ENCODE results near the gene DGUOK.

DGUOK gene

GRCh38 chr2:74001781-74002504, 75.3 kb downstream of the DGUOK start:
- DNase-seq, result no peak

GRCh38 chr2:74002505-74003421, 76.1 kb downstream of the DGUOK start:
- peak; percentile 71 for DNase-seq

GRCh38 chr2:74003494-74004211, 77.0 kb downstream of the DGUOK start:
- DNase-seq, result no peak

- DNase-seq, result no peak
These were observed 77.8 kb downstream of the DGUOK start for GRCh38 chr2:74004212-74005182.

- DNase-seq, result no peak
These were observed 79.1 kb downstream of the DGUOK start for GRCh38 chr2:74005786-74006185.

- no peak for DNase-seq
These were observed 79.8 kb downstream of the DGUOK start for GRCh38 chr2:74006459-74006858.

GRCh38 chr2:74007121-74007520, 80.4 kb downstream of the DGUOK start:
- DNase-seq, result no peak

GRCh38 chr2:74007711-74008110, 81.0 kb downstream of the DGUOK start:
- DNase-seq, result no peak

Measured in stimulated activated CD4-positive, alpha-beta T cell treated with anti-CD3 and anti-CD28 coated beads, Interleukin-12 subunit alpha, Interleukin-12 subunit beta, amount 100 ng/mL, for 4 hours (primary cell).